Left lobe of liver (tissue), 2 donors: ENCODE results near the gene RABL3. TPM values are rescaled to one million over a fixed set of nuclear protein-coding genes. Genes with fewer than 3 reads are reported as not detected.
"Not testable (repeated sequence)": the region's sequence is repeated elsewhere in the genome, so short reads cannot be mapped to it uniquely, and the experiment has no call there.

Experiments used
- ATAC-seq: fragments of 200-7000 bp; cut with Tn5 transposase; one replicate; pipeline ENCODE4 v1.9.1; 2020; ENCODE audit warnings: mild to moderate bottlenecking, moderate library complexity
- DNase-seq: peaks from one replicate; pipeline ENCODE4 v3.0.0-alpha.2; 2020; ENCODE audit warnings: low spot score
- total RNA-seq: library from RNA; stranded (reverse); gene quantifications from one replicate; pipeline ENCODE4 v1.2.1, GENCODE V29; 2021
- donor health status: DM: no; HTN: no; CAD: no; lungs with moderate emphysema.
- donor health status: DM: no; HTN: yes; CAD: no.

Gene RABL3
- total RNA-seq, 1 donor from 2014 or later, result 13.7 TPM

DNA sequence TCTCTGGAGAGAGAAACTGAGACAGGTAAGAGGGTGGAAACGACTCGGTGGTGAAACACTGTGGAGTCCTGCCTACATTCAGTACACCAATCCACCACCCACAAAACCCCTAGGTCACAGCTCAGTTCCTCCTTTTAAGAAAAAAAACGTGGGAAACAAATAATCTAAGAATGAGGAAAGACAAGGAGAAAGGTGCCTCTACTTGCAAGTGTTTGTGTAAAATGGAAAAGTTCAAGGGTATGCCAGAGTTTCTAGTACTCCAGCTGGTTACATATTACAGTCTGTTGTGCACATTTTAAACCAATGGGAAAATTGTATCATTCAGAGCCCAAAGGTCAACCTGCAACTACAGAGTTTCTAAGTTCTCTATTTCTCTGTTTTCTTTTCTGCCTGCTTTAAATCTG is 92.5 kb downstream of the RABL3 start:
- no peak for DNase-seq
- no peak for ATAC-seq

DNA sequence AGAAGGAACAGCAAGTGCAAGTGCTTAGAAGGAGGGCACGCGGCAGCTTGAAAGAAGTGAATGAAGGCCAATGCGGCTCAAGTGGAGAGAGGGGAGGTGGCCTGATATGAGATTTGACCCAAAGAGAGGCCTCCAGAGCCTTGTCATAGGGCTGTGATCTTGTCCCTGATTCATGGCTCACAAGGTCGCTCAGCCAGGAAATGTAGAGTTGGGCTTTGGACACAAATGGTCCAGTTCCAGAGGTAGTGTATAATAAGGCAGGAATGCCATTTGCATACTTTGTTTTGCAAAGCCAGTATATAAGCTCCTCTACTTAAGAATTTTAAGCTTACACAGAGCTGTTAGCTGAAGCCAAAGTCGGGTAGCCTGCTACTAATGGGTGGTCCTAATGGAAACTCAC is 94.0 kb downstream of the RABL3 start:
- DNase-seq (no peak), ATAC-seq (no peak)

DNA sequence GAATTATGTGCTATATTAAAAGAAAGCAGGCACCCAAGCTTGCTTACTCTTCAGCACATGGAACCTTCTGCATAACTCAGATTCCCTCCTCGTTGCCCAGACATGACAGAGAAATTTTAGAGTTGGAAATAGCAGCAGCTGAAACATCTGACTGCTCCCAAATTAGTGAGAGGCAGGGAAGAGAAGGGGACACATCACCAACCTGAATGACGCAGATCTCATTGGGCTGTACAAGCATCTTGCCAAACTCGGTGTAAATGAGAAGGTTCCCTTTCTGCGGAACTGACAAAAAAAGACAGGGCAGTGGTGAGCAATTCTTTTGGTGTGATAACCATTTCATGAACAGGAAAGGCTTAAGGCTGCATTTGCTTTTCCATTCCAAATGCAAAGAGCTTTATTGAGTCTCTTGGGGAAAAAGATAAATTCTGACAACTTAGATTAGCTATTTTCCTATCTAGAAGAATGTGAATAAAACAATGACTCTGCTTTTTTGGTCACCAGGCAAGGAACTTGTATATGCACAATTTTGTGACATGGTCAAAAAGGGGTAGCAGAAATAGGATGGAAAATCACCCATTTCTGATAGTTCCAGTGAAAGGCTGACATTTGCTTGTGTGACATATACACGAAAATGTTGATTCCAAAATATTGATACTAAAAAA is 95.4 kb downstream of the RABL3 start:
- no peak for ATAC-seq
- no peak for DNase-seq

DNA sequence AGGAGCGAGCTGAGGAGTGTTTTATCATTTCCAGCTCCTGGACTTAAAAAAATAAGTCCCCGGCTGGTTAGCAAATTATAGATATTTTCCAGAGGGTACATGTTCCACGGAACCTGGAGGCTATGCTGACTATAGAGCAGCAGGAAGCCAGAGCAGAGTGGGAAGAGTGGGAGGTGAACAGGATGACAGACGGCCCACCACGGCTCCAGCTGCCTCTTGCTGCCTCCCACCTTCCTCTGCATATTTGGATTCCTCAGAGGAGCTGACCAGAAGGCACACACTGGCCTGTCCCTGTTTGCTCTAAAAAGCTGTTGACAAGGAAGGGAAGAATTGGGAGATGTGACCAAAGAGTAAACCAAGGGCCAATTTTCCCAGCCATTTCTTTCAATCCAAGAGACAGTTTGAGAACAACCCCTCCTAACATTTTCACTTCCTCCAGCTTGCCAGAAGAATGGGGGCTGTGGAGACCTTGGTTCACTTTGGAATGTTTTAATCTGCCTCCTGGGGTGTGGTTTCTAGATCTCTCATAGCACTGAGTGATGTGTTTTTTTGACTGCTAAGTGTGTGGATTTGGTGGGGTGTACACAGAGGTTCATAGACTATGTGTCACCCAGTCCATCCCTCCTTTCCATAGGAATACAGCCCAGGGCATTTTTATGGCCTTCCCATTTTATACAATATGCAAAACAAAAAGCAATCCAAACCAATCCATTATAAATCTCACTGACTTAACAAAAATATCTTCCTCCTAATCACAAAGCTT is 97.1 kb downstream of the RABL3 start:
- DNase-seq (no peak), ATAC-seq (no peak)

DNA sequence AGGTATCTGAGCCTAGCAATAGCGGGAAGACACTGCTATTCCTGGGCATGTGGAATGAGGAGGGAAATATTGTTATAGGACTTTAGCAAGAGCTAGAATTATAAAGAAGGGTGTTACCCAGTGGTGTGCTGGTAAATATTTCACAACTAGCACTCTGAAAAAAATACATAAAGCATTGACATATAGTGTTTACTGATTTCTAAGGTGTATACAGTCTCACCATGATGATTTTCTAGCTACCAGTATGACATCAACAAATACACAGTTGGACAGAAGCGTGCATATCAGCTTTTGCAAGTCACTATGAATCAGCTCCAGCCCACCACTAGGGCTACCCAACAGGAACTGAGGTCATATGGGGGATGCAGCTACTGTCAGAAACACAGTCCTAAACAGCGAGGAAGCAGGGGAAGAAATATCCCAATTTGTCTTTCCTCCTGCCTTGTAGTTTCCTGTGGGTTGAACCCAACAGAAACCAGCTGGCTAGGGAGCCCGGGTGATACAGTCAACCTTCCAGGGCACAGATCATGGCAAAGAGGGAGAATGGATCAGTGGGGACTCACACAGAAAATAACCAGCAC is 99.9 kb downstream of the RABL3 start:
- ATAC-seq (no peak), DNase-seq (no peak)

DNA sequence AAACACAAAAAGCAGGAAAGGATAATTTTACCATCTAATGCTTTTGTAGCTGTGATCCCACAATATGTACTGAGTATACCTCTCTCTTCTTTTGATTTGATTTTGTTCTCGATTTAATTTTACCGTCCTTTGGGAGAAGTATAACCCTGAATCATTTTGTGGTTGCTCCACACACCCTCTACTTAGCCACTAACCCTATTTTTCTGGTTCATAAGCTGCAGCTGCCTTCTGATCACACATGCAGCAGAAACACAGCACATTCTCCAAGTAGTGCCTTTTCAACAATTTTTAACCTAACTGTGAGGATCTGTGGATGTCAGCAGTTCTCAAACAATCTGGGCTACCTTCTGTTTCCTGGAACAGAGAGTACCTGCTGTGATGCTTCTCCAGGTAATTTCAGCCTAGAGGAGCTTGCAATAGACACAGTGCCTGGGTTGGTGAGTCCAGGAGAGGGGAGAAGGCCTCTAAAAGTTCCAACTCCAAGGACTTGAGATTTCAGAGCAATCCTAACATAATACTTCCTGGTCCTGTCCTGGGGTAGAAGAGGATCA is 100.5 kb downstream of the RABL3 start:
- ATAC-seq, result no peak
- no peak for DNase-seq

DNA sequence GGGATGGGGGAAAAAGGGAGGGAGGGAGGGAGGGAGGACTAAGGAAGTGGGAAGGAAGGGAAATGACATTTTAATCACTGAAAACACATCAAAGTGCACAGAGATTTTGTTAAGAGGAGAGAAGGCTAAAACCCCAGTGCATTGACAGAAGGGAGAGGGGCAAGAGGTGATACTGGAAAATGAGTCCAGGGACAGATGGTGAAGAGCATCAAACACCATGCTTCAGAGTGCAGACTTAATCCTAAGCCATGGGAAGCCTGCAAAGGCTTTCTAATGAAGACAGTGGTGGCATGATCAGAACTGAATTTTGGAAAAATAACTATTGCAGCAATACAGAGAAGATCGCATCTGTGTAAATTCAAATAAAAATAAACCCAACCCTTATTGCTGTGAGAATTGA is 102.1 kb downstream of the RABL3 start:
- DNase-seq (no peak), ATAC-seq (no peak)

DNA sequence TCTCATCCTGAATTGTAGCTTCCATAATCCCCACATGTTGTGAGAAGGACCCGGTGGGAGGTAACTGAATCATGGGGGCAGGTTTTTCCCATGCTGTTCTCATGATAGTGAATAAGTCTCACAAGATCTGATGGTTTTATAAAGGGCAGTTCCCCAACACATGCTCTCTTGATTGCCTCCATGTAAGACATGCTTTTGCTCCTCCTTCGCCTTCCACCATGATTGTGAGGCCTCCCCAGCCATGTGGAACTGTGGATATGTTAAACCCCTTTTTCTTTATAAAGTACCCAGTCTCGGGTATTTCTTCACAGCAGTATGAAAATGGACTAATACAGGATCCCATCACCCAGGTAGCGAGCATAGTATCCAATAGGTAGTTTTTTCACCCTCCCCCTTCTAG is 103.5 kb downstream of the RABL3 start:
- not testable (repeated sequence) for ATAC-seq, DNase-seq

DNA sequence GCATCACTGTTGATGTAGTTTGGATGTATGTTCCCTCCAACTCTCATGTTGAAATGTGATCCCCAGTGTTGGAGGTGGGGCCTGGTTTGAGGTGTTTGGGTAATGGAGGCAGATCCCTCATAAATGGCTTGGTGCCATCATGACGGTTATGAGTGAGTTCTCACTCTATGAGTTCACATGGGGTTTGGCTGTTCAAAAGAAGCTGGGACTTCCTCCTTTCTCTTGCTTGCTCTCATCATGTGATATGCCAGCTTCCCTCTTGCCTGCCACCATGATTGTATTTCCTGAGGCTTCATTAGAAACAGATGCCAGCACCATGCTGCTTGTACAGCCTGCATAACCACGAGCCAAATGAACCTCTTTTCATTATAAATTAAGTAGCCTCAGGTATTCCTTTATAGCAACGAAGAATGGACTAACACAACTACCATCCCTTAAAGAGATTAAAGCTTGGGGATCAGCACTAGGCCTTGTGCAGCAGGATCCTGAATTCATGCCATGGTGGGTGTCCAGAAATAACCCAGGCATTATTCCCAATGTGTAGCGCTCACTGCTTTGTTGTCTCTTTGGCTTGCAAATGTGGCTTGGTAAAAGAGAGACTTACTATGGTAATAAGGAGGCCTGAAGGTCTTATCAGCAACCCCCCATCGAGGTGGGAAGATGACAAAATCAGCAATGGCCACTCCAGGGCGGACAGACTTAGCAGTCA is 104.3 kb downstream of the RABL3 start:
- DNase-seq (no peak), ATAC-seq (peak; percentile 38)

DNA sequence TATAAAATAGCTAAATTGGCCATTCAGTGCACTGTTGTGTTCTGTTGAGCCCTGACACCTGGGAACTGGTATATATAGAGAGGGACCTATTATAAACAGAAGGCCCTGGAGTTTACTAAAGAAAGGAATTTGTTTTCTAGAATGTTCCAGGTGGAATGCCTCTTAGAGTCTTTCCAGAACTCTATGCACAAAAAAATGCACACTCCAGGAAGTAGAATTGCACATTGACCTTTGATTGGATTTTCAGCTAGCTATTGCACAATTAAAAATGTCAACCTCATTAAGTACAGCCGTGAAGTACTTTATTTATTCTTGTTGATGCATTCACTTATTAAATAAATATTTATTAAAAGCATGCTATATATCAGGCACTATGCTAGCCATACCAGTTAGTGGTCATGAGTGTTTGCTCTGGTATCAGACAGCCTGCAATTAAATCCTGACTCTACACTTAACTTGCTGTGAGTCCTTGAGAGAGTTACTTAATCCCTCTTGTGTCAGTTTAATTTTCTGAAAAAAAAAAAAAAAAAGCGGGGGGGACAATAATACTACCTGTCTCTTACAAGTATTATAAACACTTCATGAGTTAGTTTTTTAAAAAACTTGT is 105.4 kb downstream of the RABL3 start:
- DNase-seq (no peak), ATAC-seq (peak; percentile 36)

Other genes starting within 250 kb of the RABL3 start
- 65.2 TPM for gene NDUFB4, start 146.2 kb downstream of the RABL3 start, total RNA-seq
- 510 TPM for gene HGD, start 60.3 kb downstream of the RABL3 start, total RNA-seq
- 7.1 TPM for gene GTF2E1, start 228 bp upstream of the RABL3 start, total RNA-seq
- not detected for gene STXBP5L, start 165.7 kb upstream of the RABL3 start, total RNA-seq